Endothelial cell (in vitro differentiated cells): ENCODE results near the gene RBM15B. TPM values are rescaled to one million over a fixed set of nuclear protein-coding genes. Genes with fewer than 3 reads are reported as not detected.

Source experiments
- DNase-seq: peaks from one replicate; pipeline ENCODE4 v3.0.0; 2021; ENCODE audit warnings: low spot score
- H3K27ac Mint-ChIP-seq: one replicate; pipeline ENCODE4 v1.8.0; 2021; ENCODE audit warnings: mixed read lengths, inconsistent platforms; ENCODE audit not compliant: unreplicated experiment
- H3K27me3 Mint-ChIP-seq: one replicate; pipeline ENCODE4 v1.8.0; 2021; ENCODE audit warnings: mild to moderate bottlenecking, moderate library complexity, mixed read lengths, inconsistent platforms; ENCODE audit not compliant: unreplicated experiment
- H3K36me3 Mint-ChIP-seq: one replicate; pipeline ENCODE4 v1.8.0; 2021; ENCODE audit warnings: mild to moderate bottlenecking, low read depth, mixed read lengths, inconsistent platforms; ENCODE audit not compliant: unreplicated experiment
- H3K4me1 Mint-ChIP-seq: one replicate; pipeline ENCODE4 v1.8.0; 2021; ENCODE audit warnings: mild to moderate bottlenecking, mixed read lengths, inconsistent platforms; ENCODE audit not compliant: unreplicated experiment
- H3K4me3 Mint-ChIP-seq: one replicate; pipeline ENCODE4 v1.8.0; 2021; ENCODE audit warnings: mild to moderate bottlenecking, mixed read lengths, inconsistent platforms; ENCODE audit not compliant: unreplicated experiment
- H3K9me3 Mint-ChIP-seq: one replicate; pipeline ENCODE4 v1.8.0; 2021; ENCODE audit warnings: mixed read lengths, inconsistent platforms; ENCODE audit not compliant: unreplicated experiment
- total RNA-seq: library from RNA; stranded (reverse); fragmentation: NEBNext Ultra II Directional; extraction: Animal tissue kit (Norgen Biotek cat#: 25700); gene quantifications from one replicate; pipeline ENCODE4 v1.2.1, GENCODE V29; 2021; ENCODE audit not compliant: unreplicated experiment
- TF ChIP-seq, protein P1 (sequence below): fragments of 200-600 bp; sonication (generic); IDR thresholded peaks from one replicate; pipeline ENCODE4 v1.5.0; 2021; ENCODE audit warnings: antibody characterized with exemption; ENCODE audit not compliant: unreplicated experiment

Gene RBM15B
- total RNA-seq, 1 donor from 2014 or later = 50.7 TPM

DNA sequence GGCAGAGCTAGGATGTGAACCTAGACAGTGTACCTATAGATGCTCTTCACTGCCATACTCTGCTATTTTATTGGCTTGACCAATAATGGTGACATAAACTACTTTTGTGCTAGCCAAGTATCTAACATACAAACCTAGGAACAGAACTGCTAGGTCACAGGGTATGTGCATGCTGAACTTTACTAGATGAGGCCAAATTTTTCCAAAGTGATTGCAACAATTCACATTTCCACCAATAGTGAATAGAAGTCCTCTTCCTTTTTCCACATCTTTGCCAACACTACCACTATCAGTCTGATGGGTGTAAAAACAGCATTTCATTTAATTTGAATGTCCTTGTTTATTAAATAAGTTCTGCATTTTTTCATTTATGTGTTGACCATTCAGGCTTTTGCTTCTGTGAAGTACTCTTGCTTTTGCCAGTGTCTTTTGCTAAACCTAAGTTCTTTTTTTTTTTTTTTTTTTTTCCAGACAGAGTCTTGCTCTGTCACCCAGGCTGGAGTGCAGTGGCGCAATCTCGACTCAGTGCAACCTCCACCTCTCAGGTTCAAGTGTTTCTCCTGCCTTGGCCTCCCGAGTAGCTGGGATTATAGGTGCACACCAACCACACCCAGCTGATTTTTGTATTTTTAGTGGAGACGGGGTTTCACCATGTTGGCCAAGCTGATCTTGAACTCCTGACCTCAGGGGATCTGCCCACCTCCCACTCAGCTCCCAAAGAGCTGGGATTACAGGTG, 54.6 kb downstream of the RBM15B start:
- no peaks in the 10 kb centered on the region for H3K4me1 Mint-ChIP-seq
- H3K27ac Mint-ChIP-seq = no peak overlapping the region
- H3K9me3 Mint-ChIP-seq = no peaks in the 10 kb centered on the region
- DNase-seq = no peak
- peaks cover 13% of the 10 kb centered on the region for H3K36me3 Mint-ChIP-seq
- H3K27me3 Mint-ChIP-seq = no peaks in the 10 kb centered on the region
- H3K4me3 Mint-ChIP-seq = no peak overlapping the region
- TF ChIP-seq, protein P1, sequence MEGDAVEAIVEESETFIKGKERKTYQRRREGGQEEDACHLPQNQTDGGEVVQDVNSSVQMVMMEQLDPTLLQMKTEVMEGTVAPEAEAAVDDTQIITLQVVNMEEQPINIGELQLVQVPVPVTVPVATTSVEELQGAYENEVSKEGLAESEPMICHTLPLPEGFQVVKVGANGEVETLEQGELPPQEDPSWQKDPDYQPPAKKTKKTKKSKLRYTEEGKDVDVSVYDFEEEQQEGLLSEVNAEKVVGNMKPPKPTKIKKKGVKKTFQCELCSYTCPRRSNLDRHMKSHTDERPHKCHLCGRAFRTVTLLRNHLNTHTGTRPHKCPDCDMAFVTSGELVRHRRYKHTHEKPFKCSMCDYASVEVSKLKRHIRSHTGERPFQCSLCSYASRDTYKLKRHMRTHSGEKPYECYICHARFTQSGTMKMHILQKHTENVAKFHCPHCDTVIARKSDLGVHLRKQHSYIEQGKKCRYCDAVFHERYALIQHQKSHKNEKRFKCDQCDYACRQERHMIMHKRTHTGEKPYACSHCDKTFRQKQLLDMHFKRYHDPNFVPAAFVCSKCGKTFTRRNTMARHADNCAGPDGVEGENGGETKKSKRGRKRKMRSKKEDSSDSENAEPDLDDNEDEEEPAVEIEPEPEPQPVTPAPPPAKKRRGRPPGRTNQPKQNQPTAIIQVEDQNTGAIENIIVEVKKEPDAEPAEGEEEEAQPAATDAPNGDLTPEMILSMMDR = no peak

Other genes with a start within 250 kb of the RBM15B start
- 131 TPM for gene MANF, start 6.0 kb upstream of the RBM15B start, total RNA-seq
- 10.8 TPM for gene DCAF1, start 108.7 kb downstream of the RBM15B start, total RNA-seq
- 33.2 TPM for gene RAD54L2, start 147.4 kb downstream of the RBM15B start, total RNA-seq